SK-N-SH treated with all-trans-retinoic acid at 6 μM for 48 hours (cell line): Measurements from ENCODE around the gene TSGA10IP.

Experiments used
- ATAC-seq: fragments of 200-7000 bp; cut with Tn5 transposase; 3 replicates; pipeline ENCODE4 v1.9.1; 2020; ENCODE audit warnings: mild to moderate bottlenecking, moderate library complexity
- ARNTL ChIP-seq: fragments of 450-650 bp; formaldehyde crosslinking; IDR thresholded peaks from 2 replicates; pipeline ENCODE4 v1.5.0; 2020; ENCODE audit warnings: low read depth, mild to moderate bottlenecking, moderate library complexity, borderline replicate concordance
- BACH2 ChIP-seq: fragments of 250-450 bp; sonication (Bioruptor Pico); IDR thresholded peaks from 2 replicates; pipeline ENCODE4 v1.9.0; 2021; ENCODE audit warnings: mild to moderate bottlenecking, borderline replicate concordance
- CSDC2 ChIP-seq: fragments of 250-450 bp; sonication (Bioruptor Pico); IDR thresholded peaks from 2 replicates; pipeline ENCODE4 v1.5.0; 2020; ENCODE audit warnings: mild to moderate bottlenecking, moderate library complexity
- ESRRG ChIP-seq: fragments of 250-450 bp; sonication (Bioruptor Pico); IDR thresholded peaks from 2 replicates; pipeline ENCODE4 v1.6.1; 2021; ENCODE audit warnings: mild to moderate bottlenecking
- GLIS3 ChIP-seq: fragments of 250-450 bp; sonication (Bioruptor Pico); IDR thresholded peaks from 2 replicates; pipeline ENCODE4 v1.5.0; 2020; ENCODE audit warnings: mild to moderate bottlenecking, moderate library complexity
- ISL1 ChIP-seq: fragments of 250-450 bp; sonication (Bioruptor Pico); IDR thresholded peaks from 2 replicates; pipeline ENCODE4 v2.1.2; 2022; ENCODE audit warnings: mild to moderate bottlenecking, moderate library complexity
- OSR1 ChIP-seq: fragments of 250-450 bp; sonication (Bioruptor Pico); IDR thresholded peaks from 2 replicates; pipeline ENCODE4 v1.8.0; 2022; ENCODE audit warnings: moderate library complexity, mild to moderate bottlenecking, inconsistent platforms
- RARB ChIP-seq: fragments of 250-450 bp; sonication (Bioruptor Pico); IDR thresholded peaks from 2 replicates; pipeline ENCODE4 v1.8.0; 2021; ENCODE audit warnings: mild to moderate bottlenecking, moderate library complexity
- SNAI2 ChIP-seq: fragments of 250-450 bp; sonication (Bioruptor Pico); IDR thresholded peaks from 2 replicates; pipeline ENCODE4 v1.5.0; 2020; ENCODE audit warnings: mild to moderate bottlenecking, moderate library complexity
- TCF4 ChIP-seq: fragments of 250-450 bp; sonication (Bioruptor Pico); IDR thresholded peaks from 2 replicates; pipeline ENCODE4 v1.8.0; 2021; ENCODE audit warnings: mild to moderate bottlenecking, moderate library complexity, borderline replicate concordance
- ZC3H10 ChIP-seq: fragments of 250-450 bp; sonication (Bioruptor Pico); IDR thresholded peaks from 2 replicates; pipeline ENCODE4 v1.5.1; 2021; ENCODE audit warnings: mild to moderate bottlenecking, moderate library complexity
- ZFP3 ChIP-seq: fragments of 250-450 bp; sonication (Bioruptor Pico); IDR thresholded peaks from 2 replicates; pipeline ENCODE4 v1.5.0; 2020; ENCODE audit warnings: mild to moderate bottlenecking, moderate library complexity
- ZFP30 ChIP-seq: fragments of 450-650 bp; formaldehyde crosslinking; IDR thresholded peaks from 2 replicates; pipeline ENCODE4 v1.5.0; 2022; ENCODE audit warnings: mild to moderate bottlenecking, moderate library complexity
- ZNF565 ChIP-seq: fragments of 450-650 bp; formaldehyde crosslinking; conservative IDR thresholded peaks from 2 replicates; pipeline ENCODE4 v1.5.0; 2020; ENCODE audit warnings: low read depth, mild to moderate bottlenecking, moderate library complexity
- ZNF70 ChIP-seq: fragments of 450-650 bp; formaldehyde crosslinking; IDR thresholded peaks from 2 replicates; pipeline ENCODE4 v1.5.0; 2020; ENCODE audit warnings: mild to moderate bottlenecking, moderate library complexity
- ZNF8 ChIP-seq: fragments of 450-650 bp; formaldehyde crosslinking; IDR thresholded peaks from 2 replicates; pipeline ENCODE4 v1.5.0; 2020; ENCODE audit warnings: mild to moderate bottlenecking, moderate library complexity
- TF ChIP-seq, protein P1 (sequence below): fragments of 250-450 bp; sonication (Bioruptor Pico); IDR thresholded peaks from 2 replicates; pipeline ENCODE4 v1.5.0; 2020; ENCODE audit warnings: mild to moderate bottlenecking, moderate library complexity
- TF ChIP-seq, protein P2 (sequence below): fragments of 250-450 bp; sonication (Bioruptor Pico); IDR thresholded peaks from 2 replicates; pipeline ENCODE4 v1.5.1; 2020; ENCODE audit warnings: low read depth, mild to moderate bottlenecking, moderate library complexity
- TF ChIP-seq, protein P3 (sequence below): fragments of 250-450 bp; sonication (Bioruptor Pico); IDR thresholded peaks from 2 replicates; pipeline ENCODE4 v1.5.1; 2021; ENCODE audit warnings: mild to moderate bottlenecking, moderate library complexity
- TF ChIP-seq, protein P4 (sequence below): fragments of 250-450 bp; sonication (Bioruptor Pico); IDR thresholded peaks from 2 replicates; pipeline ENCODE4 v1.8.0; 2021; ENCODE audit warnings: low read depth, mild to moderate bottlenecking, moderate library complexity, borderline replicate concordance

TSGA10IP gene

DNA sequence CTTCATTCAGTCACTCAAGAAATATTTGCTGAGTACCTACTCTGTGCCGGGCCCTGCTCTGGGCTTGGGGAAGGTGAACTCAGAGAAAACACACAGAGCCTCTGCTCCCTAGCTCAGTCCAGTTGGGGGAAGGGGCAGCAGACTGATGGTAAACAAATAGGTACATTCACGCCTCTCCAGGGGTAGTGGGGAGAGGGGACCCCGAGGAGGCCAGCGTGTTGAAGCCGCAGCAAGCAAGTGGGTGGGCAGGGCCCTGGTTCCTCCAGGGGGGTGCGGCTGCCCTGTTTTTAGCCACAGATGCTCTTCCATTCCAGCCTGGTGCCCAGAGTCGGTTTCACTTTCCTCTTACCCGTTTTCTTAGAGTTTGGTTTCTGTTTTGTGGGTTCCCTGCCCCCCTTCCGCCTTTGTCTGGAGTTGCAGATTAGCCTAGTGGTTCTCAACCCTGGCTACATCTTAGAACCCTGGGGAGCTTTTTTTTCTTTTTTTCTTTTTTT lies 17.3 kb upstream of the TSGA10IP start (continued):
- TF ChIP-seq SNAI2 (CRISPR knock-in tag) = no peak
- TF ChIP-seq ZNF565 (CRISPR knock-in tag) = no peak
- TF ChIP-seq ARNTL = no peak
- no peak for TF ChIP-seq ZNF70 (CRISPR knock-in tag)
- TF ChIP-seq, protein P1, sequence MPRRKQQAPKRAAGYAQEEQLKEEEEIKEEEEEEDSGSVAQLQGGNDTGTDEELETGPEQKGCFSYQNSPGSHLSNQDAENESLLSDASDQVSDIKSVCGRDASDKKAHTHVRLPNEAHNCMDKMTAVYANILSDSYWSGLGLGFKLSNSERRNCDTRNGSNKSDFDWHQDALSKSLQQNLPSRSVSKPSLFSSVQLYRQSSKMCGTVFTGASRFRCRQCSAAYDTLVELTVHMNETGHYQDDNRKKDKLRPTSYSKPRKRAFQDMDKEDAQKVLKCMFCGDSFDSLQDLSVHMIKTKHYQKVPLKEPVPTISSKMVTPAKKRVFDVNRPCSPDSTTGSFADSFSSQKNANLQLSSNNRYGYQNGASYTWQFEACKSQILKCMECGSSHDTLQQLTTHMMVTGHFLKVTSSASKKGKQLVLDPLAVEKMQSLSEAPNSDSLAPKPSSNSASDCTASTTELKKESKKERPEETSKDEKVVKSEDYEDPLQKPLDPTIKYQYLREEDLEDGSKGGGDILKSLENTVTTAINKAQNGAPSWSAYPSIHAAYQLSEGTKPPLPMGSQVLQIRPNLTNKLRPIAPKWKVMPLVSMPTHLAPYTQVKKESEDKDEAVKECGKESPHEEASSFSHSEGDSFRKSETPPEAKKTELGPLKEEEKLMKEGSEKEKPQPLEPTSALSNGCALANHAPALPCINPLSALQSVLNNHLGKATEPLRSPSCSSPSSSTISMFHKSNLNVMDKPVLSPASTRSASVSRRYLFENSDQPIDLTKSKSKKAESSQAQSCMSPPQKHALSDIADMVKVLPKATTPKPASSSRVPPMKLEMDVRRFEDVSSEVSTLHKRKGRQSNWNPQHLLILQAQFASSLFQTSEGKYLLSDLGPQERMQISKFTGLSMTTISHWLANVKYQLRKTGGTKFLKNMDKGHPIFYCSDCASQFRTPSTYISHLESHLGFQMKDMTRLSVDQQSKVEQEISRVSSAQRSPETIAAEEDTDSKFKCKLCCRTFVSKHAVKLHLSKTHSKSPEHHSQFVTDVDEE (CRISPR knock-in tag) = no peak
- no peak for TF ChIP-seq RARB (CRISPR knock-in tag)
- no peak for TF ChIP-seq TCF4 (CRISPR knock-in tag)
- no peak for TF ChIP-seq ZNF8
- TF ChIP-seq, protein P2, sequence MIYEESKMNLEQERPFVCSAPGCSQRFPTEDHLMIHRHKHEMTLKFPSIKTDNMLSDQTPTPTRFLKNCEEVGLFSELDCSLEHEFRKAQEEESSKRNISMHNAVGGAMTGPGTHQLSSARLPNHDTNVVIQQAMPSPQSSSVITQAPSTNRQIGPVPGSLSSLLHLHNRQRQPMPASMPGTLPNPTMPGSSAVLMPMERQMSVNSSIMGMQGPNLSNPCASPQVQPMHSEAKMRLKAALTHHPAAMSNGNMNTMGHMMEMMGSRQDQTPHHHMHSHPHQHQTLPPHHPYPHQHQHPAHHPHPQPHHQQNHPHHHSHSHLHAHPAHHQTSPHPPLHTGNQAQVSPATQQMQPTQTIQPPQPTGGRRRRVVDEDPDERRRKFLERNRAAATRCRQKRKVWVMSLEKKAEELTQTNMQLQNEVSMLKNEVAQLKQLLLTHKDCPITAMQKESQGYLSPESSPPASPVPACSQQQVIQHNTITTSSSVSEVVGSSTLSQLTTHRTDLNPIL (CRISPR knock-in tag) = no peak
- TF ChIP-seq CSDC2 (CRISPR knock-in tag) = no peak
- no peak for TF ChIP-seq ESRRG
- TF ChIP-seq BACH2 (CRISPR knock-in tag) = no peak
- TF ChIP-seq ZFP30 (CRISPR knock-in tag) = no peak
- TF ChIP-seq, all 23 proteins: peak for 0

DNA sequence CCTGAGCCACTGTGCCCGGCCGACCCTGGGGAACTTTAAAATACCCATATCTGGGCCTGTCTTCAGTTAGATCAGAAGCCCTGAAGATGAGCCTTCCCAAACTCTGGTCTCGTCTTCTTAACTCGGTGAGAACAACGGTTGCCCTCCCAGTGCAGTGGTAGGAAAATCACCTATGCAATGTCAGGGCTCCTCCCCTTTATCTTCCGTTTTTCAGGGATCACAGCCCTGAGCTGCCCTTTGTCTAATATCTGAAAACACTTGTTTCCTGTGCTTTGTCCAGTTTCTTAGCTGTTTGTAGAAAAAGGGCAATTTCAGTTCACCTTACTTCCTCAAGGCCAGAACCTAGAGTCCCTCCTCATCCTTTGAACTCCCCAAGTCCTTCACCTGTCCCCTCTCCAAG lies 16.6 kb upstream of the TSGA10IP start:
- ATAC-seq = no peak
- TF ChIP-seq ZNF565 (CRISPR knock-in tag) = no peak
- TF ChIP-seq, protein P3, sequence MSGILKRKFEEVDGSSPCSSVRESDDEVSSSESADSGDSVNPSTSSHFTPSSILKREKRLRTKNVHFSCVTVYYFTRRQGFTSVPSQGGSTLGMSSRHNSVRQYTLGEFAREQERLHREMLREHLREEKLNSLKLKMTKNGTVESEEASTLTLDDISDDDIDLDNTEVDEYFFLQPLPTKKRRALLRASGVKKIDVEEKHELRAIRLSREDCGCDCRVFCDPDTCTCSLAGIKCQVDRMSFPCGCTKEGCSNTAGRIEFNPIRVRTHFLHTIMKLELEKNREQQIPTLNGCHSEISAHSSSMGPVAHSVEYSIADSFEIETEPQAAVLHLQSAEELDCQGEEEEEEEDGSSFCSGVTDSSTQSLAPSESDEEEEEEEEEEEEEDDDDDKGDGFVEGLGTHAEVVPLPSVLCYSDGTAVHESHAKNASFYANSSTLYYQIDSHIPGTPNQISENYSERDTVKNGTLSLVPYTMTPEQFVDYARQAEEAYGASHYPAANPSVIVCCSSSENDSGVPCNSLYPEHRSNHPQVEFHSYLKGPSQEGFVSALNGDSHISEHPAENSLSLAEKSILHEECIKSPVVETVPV (CRISPR knock-in tag) = no peak
- no peak for TF ChIP-seq RARB (CRISPR knock-in tag)
- TF ChIP-seq ARNTL = no peak
- TF ChIP-seq ZFP3 (CRISPR knock-in tag) = no peak
- no peak for TF ChIP-seq OSR1 (CRISPR knock-in tag)
- no peak for TF ChIP-seq BACH2 (CRISPR knock-in tag)
- TF ChIP-seq ZC3H10 (CRISPR knock-in tag) = no peak
- TF ChIP-seq, protein P4, sequence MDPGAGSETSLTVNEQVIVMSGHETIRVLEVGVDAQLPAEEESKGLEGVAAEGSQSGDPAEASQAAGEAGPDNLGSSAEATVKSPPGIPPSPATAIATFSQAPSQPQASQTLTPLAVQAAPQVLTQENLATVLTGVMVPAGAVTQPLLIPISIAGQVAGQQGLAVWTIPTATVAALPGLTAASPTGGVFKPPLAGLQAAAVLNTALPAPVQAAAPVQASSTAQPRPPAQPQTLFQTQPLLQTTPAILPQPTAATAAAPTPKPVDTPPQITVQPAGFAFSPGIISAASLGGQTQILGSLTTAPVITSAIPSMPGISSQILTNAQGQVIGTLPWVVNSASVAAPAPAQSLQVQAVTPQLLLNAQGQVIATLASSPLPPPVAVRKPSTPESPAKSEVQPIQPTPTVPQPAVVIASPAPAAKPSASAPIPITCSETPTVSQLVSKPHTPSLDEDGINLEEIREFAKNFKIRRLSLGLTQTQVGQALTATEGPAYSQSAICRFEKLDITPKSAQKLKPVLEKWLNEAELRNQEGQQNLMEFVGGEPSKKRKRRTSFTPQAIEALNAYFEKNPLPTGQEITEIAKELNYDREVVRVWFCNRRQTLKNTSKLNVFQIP (CRISPR knock-in tag) = no peak
- TF ChIP-seq CSDC2 (CRISPR knock-in tag) = no peak

DNA sequence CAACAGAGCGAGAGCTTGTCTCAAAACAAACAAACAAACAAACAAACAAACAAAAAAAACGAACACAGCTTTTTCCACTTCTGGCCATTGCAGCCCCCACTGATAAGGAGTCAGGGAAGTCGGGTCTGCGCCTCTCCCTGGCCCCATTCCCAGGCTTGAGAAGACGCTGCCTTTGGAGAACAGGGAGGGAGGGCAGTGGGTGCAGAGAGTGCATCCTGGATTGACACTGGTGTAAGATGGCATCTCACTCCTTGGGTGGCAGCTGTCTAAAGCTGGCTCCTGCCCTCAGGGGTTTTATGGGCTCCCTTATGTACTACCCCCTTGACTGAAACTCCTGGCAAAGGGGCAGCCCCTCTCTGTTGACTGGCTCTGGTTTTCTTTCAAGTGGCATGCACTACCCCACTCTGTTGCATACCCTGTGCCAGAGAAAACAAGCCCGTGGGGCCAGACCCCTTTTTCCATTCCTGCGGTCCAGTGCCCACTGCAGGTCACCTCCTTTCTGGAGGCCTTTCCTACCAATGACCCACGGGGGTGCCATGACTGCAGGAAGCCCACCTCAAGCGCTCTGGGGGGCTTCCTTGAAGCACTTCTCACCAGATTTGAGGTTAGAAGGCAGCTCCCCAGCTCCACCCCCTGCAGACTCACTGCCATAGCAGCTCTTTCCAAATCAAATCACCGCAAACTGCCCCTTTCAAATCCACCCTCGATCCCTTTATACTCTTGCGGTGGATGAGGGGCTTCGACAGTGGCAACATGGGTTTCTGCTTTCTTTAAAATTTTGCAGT lies 13.3 kb upstream of the TSGA10IP start:
- peak; percentile 44 for ATAC-seq
- TF ChIP-seq ZNF8 = no peak
- no peak for TF ChIP-seq ZC3H10 (CRISPR knock-in tag)
- TF ChIP-seq GLIS3 (CRISPR knock-in tag) = no peak
- TF ChIP-seq ESRRG = no peak
- TF ChIP-seq BACH2 (CRISPR knock-in tag) = no peak
- no peak for TF ChIP-seq ZFP3 (CRISPR knock-in tag)
- TF ChIP-seq ISL1 (CRISPR knock-in tag) = no peak
- no peak for TF ChIP-seq CSDC2 (CRISPR knock-in tag)
- TF ChIP-seq, protein P1 (CRISPR knock-in tag) = no peak
- TF ChIP-seq, protein P2 (CRISPR knock-in tag) = no peak
- TF ChIP-seq, protein P3 (CRISPR knock-in tag) = no peak
- no peak for TF ChIP-seq ARNTL
- no peak for TF ChIP-seq ZFP30 (CRISPR knock-in tag)
- TF ChIP-seq, protein P4 (CRISPR knock-in tag) = no peak
- no peak for TF ChIP-seq RARB (CRISPR knock-in tag)
